PC-3 (cell line): ENCODE data around the gene OR14A16. TPM values are rescaled to one million over a fixed set of nuclear protein-coding genes. Genes with fewer than 3 reads are reported as not detected.

Experiments
- ATAC-seq: fragments of 200-7000 bp; cut with Tn5 transposase; 2 replicates; pipeline ENCODE4 v1.9.1; 2020; ENCODE audit warnings: mild to moderate bottlenecking, moderate library complexity
- BruUV-seq: library from RNA; stranded (reverse); fragments of 400-500 nt; replicated peaks from 2 replicates; lab custom pipeline; 2021; lab: Mats Ljungman, UMichigan
- CTCF ChIA-PET: fragments of 300-600 bp; sonication (Branson Sonifier 250); formaldehyde crosslinking; loops from one replicate; lab custom pipeline; 2022; ENCODE audit warnings: antibody characterized with exemption; lab: Charles Lee
- POLR2A ChIA-PET: fragments of 300-600 bp; sonication (Branson Sonifier 250); formaldehyde crosslinking; loops from one replicate; lab custom pipeline; 2022; ENCODE audit warnings: antibody characterized with exemption; ENCODE audit not compliant: unreplicated experiment; lab: Charles Lee
- DNase-seq: peaks from one replicate; pipeline ENCODE4 v3.0.0-alpha.2; 2015
- H2AFZ ChIP-seq: fragments of 300-600 bp; sonication (generic); 2 replicates; pipeline ENCODE4 v1.6.0; 2016; ENCODE audit warnings: antibody characterized with exemption, low read length
- H3F3A ChIP-seq: fragments of 300-600 bp; sonication (generic); one replicate; pipeline ENCODE4 v1.6.0; 2017; ENCODE audit warnings: antibody characterized with exemption, low read length, control low read depth, mild to moderate bottlenecking; ENCODE audit not compliant: unreplicated experiment
- H3K27ac ChIP-seq: fragments of 300-600 bp; sonication (generic); 2 replicates; pipeline ENCODE4 v1.5.1; 2016; ENCODE audit warnings: mild to moderate bottlenecking, low read length
- H3K27me3 ChIP-seq: fragments of 300-600 bp; sonication (generic); 2 replicates; pipeline ENCODE4 v1.6.1; 2016; ENCODE audit warnings: low read length, mixed read lengths
- H3K36me3 ChIP-seq: fragments of 300-600 bp; sonication (generic); 2 replicates; pipeline ENCODE4 v1.6.1; 2016; ENCODE audit warnings: low read depth, mixed run types, low read length, mixed read lengths
- H3K4me1 ChIP-seq: fragments of 300-600 bp; sonication (generic); 2 replicates; pipeline ENCODE4 v1.5.1; 2016; ENCODE audit warnings: low read length; ENCODE audit not compliant: insufficient read depth
- H3K4me2 ChIP-seq: fragments of 300-600 bp; sonication (generic); 2 replicates; pipeline ENCODE4 v1.6.0; 2016; ENCODE audit warnings: low read length
- H3K4me3 ChIP-seq: fragments of 300-600 bp; sonication (generic); 2 replicates; pipeline ENCODE4 v1.5.1; 2016; ENCODE audit warnings: mild to moderate bottlenecking, low read length, mixed read lengths
- H3K79me2 ChIP-seq: fragments of 300-600 bp; sonication (generic); 2 replicates; pipeline ENCODE4 v1.6.1; 2017; ENCODE audit warnings: low read length, mixed read lengths
- H3K9ac ChIP-seq: fragments of 300-600 bp; sonication (generic); 2 replicates; pipeline ENCODE4 v1.6.0; 2016; ENCODE audit warnings: mild to moderate bottlenecking, low read length
- H3K9me2 ChIP-seq: fragments of 300-600 bp; sonication (generic); replicated peaks from 2 replicates; pipeline ENCODE4 v1.6.1; 2016; ENCODE audit warnings: mixed run types, low read length, mixed read lengths
- H3K9me3 ChIP-seq: fragments of 300-600 bp; sonication (generic); 2 replicates; pipeline ENCODE4 v1.6.1; 2016; ENCODE audit warnings: low read length, mixed read lengths
- H4K20me1 ChIP-seq: fragments of 300-600 bp; sonication (generic); 2 replicates; pipeline ENCODE4 v1.6.1; 2016; ENCODE audit warnings: low read length, mixed read lengths
- CTCF ChIP-seq: fragments of 300-600 bp; sonication (generic); conservative IDR thresholded peaks from 2 replicates; pipeline ENCODE4 v1.5.1; 2017; ENCODE audit warnings: antibody characterized with exemption, low read depth, mild to moderate bottlenecking, low read length
- EZH2 ChIP-seq: fragments of 300-600 bp; sonication (generic); IDR thresholded peaks from one replicate; pipeline ENCODE4 v1.6.1; 2017; ENCODE audit warnings: antibody characterized with exemption, mild to moderate bottlenecking, low read length; ENCODE audit not compliant: unreplicated experiment
- EZH2phosphoT487 ChIP-seq: fragments of 300-600 bp; sonication (generic); IDR thresholded peaks from 2 replicates; pipeline ENCODE4 v1.6.1; 2018; ENCODE audit warnings: mild to moderate bottlenecking, antibody characterized with exemption, low read length, borderline replicate concordance
- intact Hi-C: fragments of 100-400 bp; cut with micrococcal nuclease; formaldehyde crosslinking; loops from 2 replicates; pipeline ENCODE4 v1.9.0; 2023
- total RNA-seq: library from RNA; depleted of rRNA; stranded (reverse); fragments of >200 nt; gene quantifications from 2 replicates; pipeline ENCODE4 v1.2.3, GENCODE V29; 2014

The OR14A16 gene
- total RNA-seq, 1 experiment from 2014 or later: not detected

GRCh38 chr1:247843411-247843810 lies 19.5 kb upstream of the OR14A16 start:
- DNase-seq (no peak), ATAC-seq (no peak)
- Histone ChIP-seq H3K9me3 (no peaks in the 10 kb centered on the region), H4K20me1 (no peaks in the 10 kb centered on the region), H3K9ac (no peak overlapping the region), H3F3A (no peaks in the 10 kb centered on the region), H3K4me2 (no peak overlapping the region), H3K27ac (no peak overlapping the region), H3K27me3 (no peaks in the 10 kb centered on the region), H3K36me3 (no peaks in the 10 kb centered on the region), H3K4me1 (no peaks in the 10 kb centered on the region), H3K79me2 (no peaks in the 10 kb centered on the region), H3K4me3 (no peak overlapping the region), H2AFZ (no peak overlapping the region), H3K9me2 (no peaks in the 10 kb centered on the region)
- no peak for TF ChIP-seq EZH2
- TF ChIP-seq CTCF: no peak
- TF ChIP-seq EZH2phosphoT487: no peak
- ChIA-PET POLR2A (no interaction called here), CTCF (no interaction called here)
- no TSS peak for BruUV-seq
- intact Hi-C loops: no loop called here

GRCh38 chr1:247841796-247842195 lies 17.9 kb upstream of the OR14A16 start, which contains the start of gene OR11L1:
OR11L1 (minus strand) TSS chr1:247841896; CDS start chr1:247841896, 0 bp downstream.
- H3K27ac ChIP-seq: no peak within 1 kb of the TSS
- no peaks in the 10 kb centered on the region for H4K20me1 ChIP-seq
- no peaks in the 10 kb centered on the region for H3K9me2 ChIP-seq
- BruUV-seq: no TSS peak
- H2AFZ ChIP-seq: no peak within 1 kb of the TSS
- intact Hi-C loops: no loop called here
- no peaks in the 10 kb centered on the region for H3F3A ChIP-seq
- H3K4me3 ChIP-seq: no peak within 1 kb of the TSS
- no peak for ATAC-seq
- no peaks in the 10 kb centered on the region for H3K36me3 ChIP-seq
- no peak for DNase-seq
- no peak for TF ChIP-seq EZH2
- TF ChIP-seq CTCF: no peak
- no peak for TF ChIP-seq EZH2phosphoT487
- no peak within 1 kb of the TSS for H3K4me2 ChIP-seq
- no peaks in the 10 kb centered on the region for H3K9me3 ChIP-seq
- H3K4me1 ChIP-seq: no peaks in the 10 kb centered on the region
- POLR2A ChIA-PET: interaction anchor here (0.6 kb wide), 1 partner anchor 100 kb away, joined by 3 read pairs; no protein-coding TSS in a partner anchor
- no peaks in the 10 kb centered on the region for H3K79me2 ChIP-seq
- CTCF ChIA-PET: no interaction called here
- no peak within 1 kb of the TSS for H3K9ac ChIP-seq
- H3K27me3 ChIP-seq: no peaks in the 10 kb centered on the region

- H3F3A ChIP-seq: no peaks in the 10 kb centered on the region
- BruUV-seq: no TSS peak
- H3K9ac ChIP-seq: no peak overlapping the region
- H3K4me3 ChIP-seq: no peak overlapping the region
- H3K9me2 ChIP-seq: no peaks in the 10 kb centered on the region
- H3K4me2 ChIP-seq: no peak overlapping the region
- TF ChIP-seq CTCF (no peak), EZH2phosphoT487 (no peak), EZH2 (no peak)
- no peak overlapping the region for H3K27ac ChIP-seq
- ChIA-PET POLR2A (no interaction called here), CTCF (no interaction called here)
- no peak for ATAC-seq
- no peak overlapping the region for H2AFZ ChIP-seq
- no peaks in the 10 kb centered on the region for H3K4me1 ChIP-seq
- intact Hi-C loops: no loop called here
- H3K79me2 ChIP-seq: no peaks in the 10 kb centered on the region
- H3K9me3 ChIP-seq: no peaks in the 10 kb centered on the region
- no peak for DNase-seq
- H4K20me1 ChIP-seq: no peaks in the 10 kb centered on the region
- no peaks in the 10 kb centered on the region for H3K27me3 ChIP-seq
- H3K36me3 ChIP-seq: no peaks in the 10 kb centered on the region
Measured at GRCh38 chr1:247840818-247841217, 16.9 kb upstream of the OR14A16 start.
